GM18508 (cell line): ENCODE results near the gene LRRC34.

Experiments
- ATAC-seq: cut with Tn5 transposase; IDR thresholded peaks from one replicate; pipeline ENCODE4 v1.9.1; 2021; ENCODE audit warnings: moderate number of reproducible peaks; ENCODE audit not compliant: insufficient read depth, unreplicated experiment

LRRC34 gene

GRCh38 chr3:169769287-169770181 is 43.2 kb downstream of the LRRC34 start, which contains the start of gene ACTRT3:
Gene ACTRT3, minus strand, starts transcription at chr3:169769561. Its CDS starts 41 bp downstream, at chr3:169769520.
- no peak for ATAC-seq

- ATAC-seq, result peak; percentile 53
These were observed 47.7 kb downstream of the LRRC34 start, which contains the start of gene TERC for GRCh38 chr3:169764882-169765612. Gene TERC, minus strand, starts transcription at chr3:169765060.

- ATAC-seq, result peak; percentile 1
These were observed 48.3 kb downstream of the LRRC34 start for GRCh38 chr3:169764312-169764881.

- no peak for ATAC-seq
These were observed 52.2 kb downstream of the LRRC34 start for GRCh38 chr3:169760479-169760878.

GRCh38 chr3:169759256-169759655 is 53.4 kb downstream of the LRRC34 start:
- peak; percentile 51 for ATAC-seq

GRCh38 chr3:169758359-169758994 is 54.2 kb downstream of the LRRC34 start:
- no peak for ATAC-seq

- no peak for ATAC-seq
These were observed 57.2 kb downstream of the LRRC34 start for GRCh38 chr3:169755488-169755887.

- ATAC-seq, result no peak
These were observed 58.0 kb downstream of the LRRC34 start for GRCh38 chr3:169754711-169755110.

- no peak for ATAC-seq
These were observed 60.8 kb downstream of the LRRC34 start for GRCh38 chr3:169751875-169752274.

- ATAC-seq, result no peak
These were observed 62.0 kb downstream of the LRRC34 start for GRCh38 chr3:169750665-169751064.

GRCh38 chr3:169748670-169749069 is 64.0 kb downstream of the LRRC34 start:
- no peak for ATAC-seq

- no peak for ATAC-seq
These were observed 65.8 kb downstream of the LRRC34 start for GRCh38 chr3:169746924-169747323.

GRCh38 chr3:169744366-169745054 is 68.2 kb downstream of the LRRC34 start:
- no peak for ATAC-seq
